K562 (cell line): ENCODE data around the gene MAK. TPM values are rescaled to one million over a fixed set of nuclear protein-coding genes. Genes with fewer than 3 reads are reported as not detected.
A peak's percentile ranks its signal among the peaks of the same experiment; 100 is the strongest.

Experiments used
- AFF4 ChIP-seq: sonication (generic); formaldehyde crosslinking; IDR thresholded peaks from 2 replicates; pipeline ENCODE4 v1.8.0; 2023; ENCODE audit warnings: mild to moderate bottlenecking, missing genetic modification reagents
- ATF1 ChIP-seq, 2 experiments: fragments of 450-650 bp in 1 of 2; IDR thresholded peaks; 2 replicates each; pipeline ENCODE4 v1.6.1; 2016; ENCODE audit warnings: missing compliant biosample characterization in 1 of 2, missing genetic modification characterization in 1 of 2
- CBFA2T2 ChIP-seq: fragments of 450-650 bp; conservative IDR thresholded peaks from 2 replicates; pipeline ENCODE4 v1.6.1; 2017; ENCODE audit warnings: mild to moderate bottlenecking
- E2F4 ChIP-seq: sonication (generic); formaldehyde crosslinking; IDR thresholded peaks from 2 replicates; pipeline ENCODE4 v1.8.0; 2022; ENCODE audit warnings: mild to moderate bottlenecking, low read depth, missing genetic modification reagents
- GATA2 ChIP-seq: sonication (generic); formaldehyde crosslinking; IDR thresholded peaks from 2 replicates; pipeline ENCODE4 v1.4.0; 2020; ENCODE audit warnings: mild to moderate bottlenecking, missing genetic modification reagents
- KLF13 ChIP-seq: fragments of 450-650 bp; IDR thresholded peaks from 2 replicates; pipeline ENCODE4 v1.6.1; 2016; ENCODE audit warnings: missing genetic modification characterization, low read depth, mild to moderate bottlenecking, missing compliant biosample characterization, moderate library complexity, borderline replicate concordance
- MLLT1 ChIP-seq, 2 experiments: fragments of 450-650 bp; IDR thresholded peaks; 2 replicates each; pipeline ENCODE4 v1.6.1; 2016
- PHB2 ChIP-seq: fragments of 450-650 bp; IDR thresholded peaks from 2 replicates; pipeline ENCODE4 v1.6.1; 2017; ENCODE audit warnings: low read depth
- PKNOX1 ChIP-seq: fragments of 450-650 bp; IDR thresholded peaks from 2 replicates; pipeline ENCODE4 v1.6.1; 2016
- POLR2H ChIP-seq: IDR thresholded peaks from 2 replicates; pipeline ENCODE4 v1.6.1; 2016; ENCODE audit warnings: missing genetic modification characterization, low read depth, mild to moderate bottlenecking, control low read depth, missing compliant biosample characterization, moderate library complexity
- RBM34 ChIP-seq: fragments of 200-400 bp; formaldehyde crosslinking; IDR thresholded peaks from 2 replicates; pipeline ENCODE4 v1.6.1; 2018; ENCODE audit warnings: low read length, borderline replicate concordance; ENCODE audit not compliant: insufficient read depth
- RCOR1 ChIP-seq, 2 experiments: IDR thresholded peaks; 2 replicates each; pipeline ENCODE4 v1.6.1; 2012; ENCODE audit warnings: low read depth in 2 of 2, low read length in 2 of 2, borderline replicate concordance in 1 of 2, improper control_type of control experiment in 1 of 2
- SFPQ ChIP-seq: fragments of 200-400 bp; formaldehyde crosslinking; IDR thresholded peaks from 2 replicates; pipeline ENCODE4 v1.6.1; 2017; ENCODE audit warnings: mild to moderate bottlenecking, low read depth, low read length, moderate library complexity
- ZBTB17 ChIP-seq: fragments of 450-650 bp; formaldehyde crosslinking; IDR thresholded peaks from 2 replicates; pipeline ENCODE4 v1.4.0; 2020; ENCODE audit warnings: mild to moderate bottlenecking
- ZFP30 ChIP-seq: fragments of 250-450 bp; sonication (Bioruptor Pico); IDR thresholded peaks from 2 replicates; pipeline ENCODE4 v1.8.0; 2022; ENCODE audit warnings: moderate library complexity, mild to moderate bottlenecking, inconsistent platforms, borderline replicate concordance
- polyA plus RNA-seq, 8 experiments: library from polyadenylated mRNA; depleted of rRNA in 4 of 8; stranded (reverse) in 5 of 8; unstranded in 3 of 8; fragments of >200 nt; fragmentation: Nextera tagmentation in 2 of 8; fragmentation: Illumina TruSeq in 1 of 8; extraction: Ambion mirVana in 2 of 8; extraction: Trizol in 1 of 8; gene quantifications; 2 replicates each; pipeline versions ENCODE4 v1.2.1 to v1.2.3, GENCODE V29; 2011 to 2014; ENCODE audit warnings: inconsistent platforms in 1 of 8, missing spikeins in 1 of 8
- total RNA-seq, 7 experiments: library from RNA; depleted of rRNA in 6 of 7; stranded (reverse); fragments of >200 nt in 6 of 7; fragmentation: Illumina TruSeq in 2 of 7; extraction: Trizol in 2 of 7; gene quantifications; 2 replicates each; pipeline versions ENCODE4 v1.2.1 to v1.2.3, GENCODE V29; 2011 to 2021; ENCODE audit warnings: low replicate concordance in 1 of 7

MAK gene
- total and polyA plus RNA-seq, 9 of the 15 experiments (the other 6 are each of a cell fraction or from before 2014, with no cell fraction given) = 0.25 to 1.1 (median 0.53) TPM

GRCh38 chr6:10837995-10838793 lies at the start of gene MAK (continued):
- TF ChIP-seq E2F4 (CRISPR knock-in tag) = no peak
- no peak for TF ChIP-seq SFPQ
- TF ChIP-seq POLR2H (tag) = peak; percentile 76; the same call in 1 of the 2 replicates
- TF ChIP-seq RBM34 = no peak
- no peak for TF ChIP-seq MLLT1 (IDR thresholded peaks at IDR 0.05)
- no peak; the same call in 1 of the 2 replicates for TF ChIP-seq KLF13 (tag)
- no peak for TF ChIP-seq ZFP30 (CRISPR knock-in tag)
- TF ChIP-seq RCOR1 (IDR thresholded peaks at IDR 0.05; ENCODE audit: borderline replicate concordance in 1 of 2, low read depth in 2 of 2, low read length in 2 of 2) = peak in 1 of 2 experiments; percentile 33; a peak in 1 of 4 replicates
- TF ChIP-seq AFF4 (CRISPR knock-in tag) = peak; percentile 63
- no peak for TF ChIP-seq CBFA2T2
- TF ChIP-seq GATA2 (CRISPR knock-in tag) = no peak
- TF ChIP-seq PHB2 = no peak
- no peak for TF ChIP-seq ATF1 (CRISPR knock-in tag; IDR thresholded peaks at IDR 0.05)
- peak; percentile 54; the same call in 1 of the 2 replicates for TF ChIP-seq ATF1 (tag; IDR thresholded peaks at IDR 0.05)
- peak; percentile 55 for TF ChIP-seq PKNOX1
- peak; percentile 4; the same call in 1 of the 2 replicates for TF ChIP-seq ZBTB17
